ENCODE results near the gene WDR72.

DNA sequence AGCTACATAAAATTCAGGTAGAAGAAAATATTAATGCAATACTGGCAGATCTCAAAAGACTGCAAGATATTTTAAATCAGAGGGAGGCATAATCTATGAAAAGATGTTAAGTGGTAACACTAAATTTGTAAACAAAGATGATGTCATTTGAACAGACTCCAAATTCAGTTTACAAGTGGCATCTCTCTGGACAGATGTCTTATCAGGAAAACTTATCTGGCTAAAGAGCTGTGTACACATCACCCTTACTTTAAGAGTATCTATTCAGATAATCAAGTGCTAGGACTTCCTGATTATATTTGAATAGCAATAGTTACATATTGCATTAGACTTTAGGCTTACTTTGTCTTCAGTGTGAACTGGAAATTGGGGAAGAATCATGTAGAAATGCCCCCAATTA lies 231.5 kb downstream of the WDR72 start:
- TF ChIP-seq, protein P1, sequence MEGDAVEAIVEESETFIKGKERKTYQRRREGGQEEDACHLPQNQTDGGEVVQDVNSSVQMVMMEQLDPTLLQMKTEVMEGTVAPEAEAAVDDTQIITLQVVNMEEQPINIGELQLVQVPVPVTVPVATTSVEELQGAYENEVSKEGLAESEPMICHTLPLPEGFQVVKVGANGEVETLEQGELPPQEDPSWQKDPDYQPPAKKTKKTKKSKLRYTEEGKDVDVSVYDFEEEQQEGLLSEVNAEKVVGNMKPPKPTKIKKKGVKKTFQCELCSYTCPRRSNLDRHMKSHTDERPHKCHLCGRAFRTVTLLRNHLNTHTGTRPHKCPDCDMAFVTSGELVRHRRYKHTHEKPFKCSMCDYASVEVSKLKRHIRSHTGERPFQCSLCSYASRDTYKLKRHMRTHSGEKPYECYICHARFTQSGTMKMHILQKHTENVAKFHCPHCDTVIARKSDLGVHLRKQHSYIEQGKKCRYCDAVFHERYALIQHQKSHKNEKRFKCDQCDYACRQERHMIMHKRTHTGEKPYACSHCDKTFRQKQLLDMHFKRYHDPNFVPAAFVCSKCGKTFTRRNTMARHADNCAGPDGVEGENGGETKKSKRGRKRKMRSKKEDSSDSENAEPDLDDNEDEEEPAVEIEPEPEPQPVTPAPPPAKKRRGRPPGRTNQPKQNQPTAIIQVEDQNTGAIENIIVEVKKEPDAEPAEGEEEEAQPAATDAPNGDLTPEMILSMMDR (IDR thresholded peaks at IDR 0.05; ENCODE audit: insufficient read depth, low read depth, low read length): no peak
- TF ChIP-seq EZH2 (IDR thresholded peaks at IDR 0.05; ENCODE audit: insufficient read depth, low read length): no peak
